AG10803 (cell line): ENCODE results near the gene FKBP8.

Source experiments
- DNase-seq: peaks from one replicate; pipeline ENCODE4 v3.0.0; 2010; ENCODE audit warnings: low read depth
- H3K4me3 ChIP-seq: 2 replicates; pipeline ENCODE4 v1.5.1; 2011; ENCODE audit warnings: mild to moderate bottlenecking, low read length, control low read depth
- TF ChIP-seq, protein P1 (sequence below): conservative IDR thresholded peaks from 2 replicates; pipeline ENCODE4 v1.5.1; 2011; ENCODE audit warnings: mild to moderate bottlenecking, low read length, control low read depth, inconsistent platforms

The FKBP8 gene

DNA sequence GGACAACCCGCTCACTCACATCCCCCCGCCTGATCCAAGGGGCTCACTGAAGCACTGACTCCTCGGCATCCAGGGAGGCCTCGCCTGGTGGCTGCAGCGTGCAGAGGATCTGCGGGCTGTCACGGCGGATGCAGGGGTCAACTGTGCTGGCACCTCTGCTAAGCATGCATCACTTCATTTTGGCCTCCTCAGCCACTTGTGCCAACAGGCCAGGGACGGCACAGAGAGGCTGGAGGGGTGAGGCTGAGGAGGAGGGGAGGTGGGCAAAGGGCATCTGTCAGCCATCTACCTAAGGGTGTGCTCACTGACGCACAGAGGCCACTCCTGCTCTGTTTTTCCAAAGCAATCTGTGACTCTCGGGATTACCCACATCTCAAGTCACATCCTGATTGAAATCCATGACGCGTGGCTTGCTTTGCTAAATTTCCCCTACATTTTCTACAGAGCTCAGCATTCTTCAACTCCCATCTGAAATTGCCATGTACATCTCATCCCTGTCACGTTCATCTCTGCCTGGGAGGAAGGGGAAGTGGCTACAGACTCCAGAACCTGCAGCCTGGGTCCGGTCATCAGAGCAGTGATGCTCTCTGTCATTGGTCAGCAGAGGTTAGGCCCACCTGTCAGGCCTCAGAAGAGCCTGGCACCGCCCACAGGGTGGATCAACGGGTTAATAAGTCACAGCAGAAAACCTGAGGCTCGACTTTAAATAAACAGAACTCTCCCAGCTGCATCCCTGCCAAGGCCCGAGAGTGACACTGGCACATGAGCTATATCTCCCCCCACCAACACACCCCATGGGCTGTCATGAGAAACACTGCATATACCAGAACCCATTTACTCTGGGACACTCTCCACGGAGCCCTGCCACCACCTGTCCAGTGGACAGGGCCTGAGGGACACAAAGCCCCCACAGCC lies 39.1 kb downstream of the FKBP8 start:
- TF ChIP-seq, protein P1, sequence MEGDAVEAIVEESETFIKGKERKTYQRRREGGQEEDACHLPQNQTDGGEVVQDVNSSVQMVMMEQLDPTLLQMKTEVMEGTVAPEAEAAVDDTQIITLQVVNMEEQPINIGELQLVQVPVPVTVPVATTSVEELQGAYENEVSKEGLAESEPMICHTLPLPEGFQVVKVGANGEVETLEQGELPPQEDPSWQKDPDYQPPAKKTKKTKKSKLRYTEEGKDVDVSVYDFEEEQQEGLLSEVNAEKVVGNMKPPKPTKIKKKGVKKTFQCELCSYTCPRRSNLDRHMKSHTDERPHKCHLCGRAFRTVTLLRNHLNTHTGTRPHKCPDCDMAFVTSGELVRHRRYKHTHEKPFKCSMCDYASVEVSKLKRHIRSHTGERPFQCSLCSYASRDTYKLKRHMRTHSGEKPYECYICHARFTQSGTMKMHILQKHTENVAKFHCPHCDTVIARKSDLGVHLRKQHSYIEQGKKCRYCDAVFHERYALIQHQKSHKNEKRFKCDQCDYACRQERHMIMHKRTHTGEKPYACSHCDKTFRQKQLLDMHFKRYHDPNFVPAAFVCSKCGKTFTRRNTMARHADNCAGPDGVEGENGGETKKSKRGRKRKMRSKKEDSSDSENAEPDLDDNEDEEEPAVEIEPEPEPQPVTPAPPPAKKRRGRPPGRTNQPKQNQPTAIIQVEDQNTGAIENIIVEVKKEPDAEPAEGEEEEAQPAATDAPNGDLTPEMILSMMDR = no peak
- no peak for DNase-seq
- no peak overlapping the region for H3K4me3 ChIP-seq

- no peak for DNase-seq
- TF ChIP-seq, protein P1 = no peak
- no peak overlapping the region for H3K4me3 ChIP-seq
These were observed 39.9 kb downstream of the FKBP8 start for GRCh38 chr19:18503337-18503970.

DNA sequence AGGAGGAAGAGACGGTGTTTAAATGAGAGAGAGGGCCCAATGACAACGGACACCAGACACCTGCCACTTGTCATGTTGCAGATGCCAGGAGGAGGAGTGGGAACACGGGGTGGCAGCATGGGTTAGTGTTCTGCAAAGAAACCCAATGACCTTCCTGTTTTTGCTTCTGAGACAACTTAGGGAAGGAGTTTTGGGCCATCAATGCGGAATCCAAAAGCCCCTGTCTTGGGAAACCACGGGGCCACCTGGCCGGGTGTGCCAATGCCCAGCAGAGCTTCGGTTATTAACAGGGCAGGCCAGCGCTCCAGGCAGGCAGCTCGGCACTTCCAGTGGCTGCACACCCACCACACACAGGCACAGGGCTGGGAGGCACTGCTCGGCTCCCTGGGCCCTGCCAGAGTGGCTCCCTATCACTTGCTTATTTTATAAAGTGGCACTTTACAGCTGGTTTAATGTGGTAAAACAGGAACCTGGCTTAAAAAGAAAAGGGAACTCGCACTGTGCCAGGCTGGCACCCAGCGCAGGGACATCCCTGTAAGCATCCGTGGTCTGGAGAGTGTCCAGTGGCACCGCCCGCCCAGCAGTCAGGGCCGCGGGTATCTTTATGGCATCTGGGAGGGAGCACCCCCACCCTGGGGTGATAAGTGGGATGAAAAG lies 40.6 kb downstream of the FKBP8 start:
- DNase-seq = no peak
- TF ChIP-seq, protein P1 = no peak
- no peak overlapping the region for H3K4me3 ChIP-seq

DNA sequence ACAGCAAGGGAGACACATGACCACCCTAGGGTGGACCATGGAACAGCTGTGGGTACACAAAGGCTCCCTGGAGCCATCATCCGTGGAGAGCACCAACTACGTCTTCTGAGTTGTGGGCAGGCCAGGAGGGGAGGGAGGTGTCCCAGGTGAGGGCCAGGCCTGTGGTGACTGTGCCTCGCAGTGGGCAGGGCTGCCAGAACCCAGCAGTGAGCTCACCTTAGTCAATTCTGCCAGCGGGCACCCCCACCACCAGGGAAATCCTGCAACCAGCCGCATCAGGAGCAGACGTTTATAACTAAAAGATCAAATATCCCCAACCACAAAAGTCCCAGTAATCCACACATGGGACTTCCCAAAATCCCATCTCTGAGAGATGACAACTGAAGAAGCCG lies 41.1 kb downstream of the FKBP8 start:
- H3K4me3 ChIP-seq = no peak overlapping the region
- DNase-seq = no peak
- TF ChIP-seq, protein P1 = no peak

- DNase-seq = no peak
- TF ChIP-seq, protein P1 = no peak
- H3K4me3 ChIP-seq = no peak overlapping the region
These were observed 41.5 kb downstream of the FKBP8 start for GRCh38 chr19:18501832-18502231.

DNA sequence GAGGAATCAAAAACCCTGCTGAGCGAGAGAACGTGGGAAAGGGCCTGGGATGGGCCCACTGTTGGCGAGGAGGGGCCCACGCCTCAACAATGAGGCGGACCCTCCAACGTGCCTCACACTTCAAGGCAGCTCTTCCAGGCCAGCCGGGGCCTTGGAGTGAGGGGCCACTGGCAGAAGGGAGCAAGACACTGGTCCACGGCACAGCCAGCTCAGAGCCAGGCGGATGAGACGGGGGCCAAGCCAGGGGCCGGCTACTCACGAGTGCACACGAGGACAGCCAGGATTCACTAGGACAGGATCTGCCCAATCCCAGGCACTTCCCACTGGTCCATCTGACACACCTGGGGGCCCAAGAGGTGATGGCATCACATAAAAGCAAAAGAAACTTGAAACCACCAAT lies 42.0 kb downstream of the FKBP8 start:
- DNase-seq = no peak
- no peak overlapping the region for H3K4me3 ChIP-seq
- TF ChIP-seq, protein P1 = no peak
